ENCODE data around the gene ERCC5.

GRCh38 chr13:102862624-102863210 is 16.9 kb downstream of the ERCC5 start:
- TF ChIP-seq, protein P1, sequence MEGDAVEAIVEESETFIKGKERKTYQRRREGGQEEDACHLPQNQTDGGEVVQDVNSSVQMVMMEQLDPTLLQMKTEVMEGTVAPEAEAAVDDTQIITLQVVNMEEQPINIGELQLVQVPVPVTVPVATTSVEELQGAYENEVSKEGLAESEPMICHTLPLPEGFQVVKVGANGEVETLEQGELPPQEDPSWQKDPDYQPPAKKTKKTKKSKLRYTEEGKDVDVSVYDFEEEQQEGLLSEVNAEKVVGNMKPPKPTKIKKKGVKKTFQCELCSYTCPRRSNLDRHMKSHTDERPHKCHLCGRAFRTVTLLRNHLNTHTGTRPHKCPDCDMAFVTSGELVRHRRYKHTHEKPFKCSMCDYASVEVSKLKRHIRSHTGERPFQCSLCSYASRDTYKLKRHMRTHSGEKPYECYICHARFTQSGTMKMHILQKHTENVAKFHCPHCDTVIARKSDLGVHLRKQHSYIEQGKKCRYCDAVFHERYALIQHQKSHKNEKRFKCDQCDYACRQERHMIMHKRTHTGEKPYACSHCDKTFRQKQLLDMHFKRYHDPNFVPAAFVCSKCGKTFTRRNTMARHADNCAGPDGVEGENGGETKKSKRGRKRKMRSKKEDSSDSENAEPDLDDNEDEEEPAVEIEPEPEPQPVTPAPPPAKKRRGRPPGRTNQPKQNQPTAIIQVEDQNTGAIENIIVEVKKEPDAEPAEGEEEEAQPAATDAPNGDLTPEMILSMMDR (optimal IDR thresholded peaks at IDR 0.05 in 1 of 3, IDR thresholded peaks at IDR 0.05 in 1 of 3, conservative IDR thresholded peaks at IDR 0.05 in 1 of 3; ENCODE audit: extremely low read depth in 1 of 3, insufficient read depth in 2 of 3, low read length in 3 of 3), result no peak
- no peak for TF ChIP-seq EZH2 (IDR thresholded peaks at IDR 0.05; ENCODE audit: low read length)

All from keratinocyte (primary cell).